Measurements from ENCODE around the gene NPPA. TPM values are rescaled to one million over a fixed set of nuclear protein-coding genes. Genes with fewer than 3 reads are reported as not detected.

Gene NPPA
- total RNA-seq, 1 donor from 2014 or later: not detected

- Mint-ChIP-seq H3K27ac (ENCODE audit: unreplicated experiment) (no peak overlapping the region), H3K27me3 (ENCODE audit: low read depth) (peaks cover 34% of the 10 kb centered on the region), H3K4me3 (ENCODE audit: unreplicated experiment) (no peak overlapping the region), H3K36me3 (ENCODE audit: low read depth) (no peaks in the 10 kb centered on the region), H3K4me1 (ENCODE audit: low read depth) (no peaks in the 10 kb centered on the region), H3K9me3 (ENCODE audit: low read depth) (peaks cover 2% of the 10 kb centered on the region)
- TF ChIP-seq CTCF (IDR thresholded peaks at IDR 0.05): no peak
- DNase-seq (ENCODE audit: low spot score): no peak
Observed at GRCh38 chr1:11862890-11863289, 15.3 kb upstream of the NPPA start.

GRCh38 chr1:11860587-11860986, 13.0 kb upstream of the NPPA start:
- H3K27ac Mint-ChIP-seq (ENCODE audit: unreplicated experiment): no peak overlapping the region
- H3K4me3 Mint-ChIP-seq (ENCODE audit: unreplicated experiment): no peak overlapping the region
- H3K27me3 Mint-ChIP-seq (ENCODE audit: low read depth): peaks cover 41% of the 10 kb centered on the region
- peaks cover 2% of the 10 kb centered on the region for H3K9me3 Mint-ChIP-seq (ENCODE audit: low read depth)
- H3K36me3 Mint-ChIP-seq (ENCODE audit: low read depth): no peaks in the 10 kb centered on the region
- no peaks in the 10 kb centered on the region for H3K4me1 Mint-ChIP-seq (ENCODE audit: low read depth)
- TF ChIP-seq CTCF (IDR thresholded peaks at IDR 0.05): no peak
- DNase-seq (ENCODE audit: low spot score): no peak

DNA sequence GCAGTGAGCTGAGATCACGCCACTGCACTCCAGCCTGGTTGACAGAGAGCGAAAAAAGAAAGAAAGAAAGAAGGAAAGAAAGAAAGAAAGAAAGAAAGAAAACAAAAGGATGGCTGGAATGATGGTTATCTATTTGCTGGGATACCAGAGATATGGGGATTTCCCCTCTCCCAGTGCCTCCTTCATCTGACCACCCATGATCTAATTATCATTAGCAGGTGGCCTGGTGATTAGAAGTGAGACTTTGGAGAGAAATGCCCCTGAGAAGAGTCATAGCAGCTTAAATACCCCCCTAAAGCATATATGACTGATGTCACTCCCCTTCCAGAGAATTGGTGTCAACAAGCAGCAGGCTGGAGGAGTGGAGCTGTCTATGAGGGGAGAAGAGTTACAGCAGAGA, 12.5 kb upstream of the NPPA start:
- no peaks in the 10 kb centered on the region for H3K36me3 Mint-ChIP-seq (ENCODE audit: low read depth)
- H3K4me3 Mint-ChIP-seq (ENCODE audit: unreplicated experiment): no peak overlapping the region
- no peak for DNase-seq (ENCODE audit: low spot score)
- H3K4me1 Mint-ChIP-seq (ENCODE audit: low read depth): no peaks in the 10 kb centered on the region
- no peak overlapping the region for H3K27ac Mint-ChIP-seq (ENCODE audit: unreplicated experiment)
- no peak for TF ChIP-seq CTCF (IDR thresholded peaks at IDR 0.05)
- peaks cover 2% of the 10 kb centered on the region for H3K9me3 Mint-ChIP-seq (ENCODE audit: low read depth)
- H3K27me3 Mint-ChIP-seq (ENCODE audit: low read depth): peaks cover 41% of the 10 kb centered on the region

DNA sequence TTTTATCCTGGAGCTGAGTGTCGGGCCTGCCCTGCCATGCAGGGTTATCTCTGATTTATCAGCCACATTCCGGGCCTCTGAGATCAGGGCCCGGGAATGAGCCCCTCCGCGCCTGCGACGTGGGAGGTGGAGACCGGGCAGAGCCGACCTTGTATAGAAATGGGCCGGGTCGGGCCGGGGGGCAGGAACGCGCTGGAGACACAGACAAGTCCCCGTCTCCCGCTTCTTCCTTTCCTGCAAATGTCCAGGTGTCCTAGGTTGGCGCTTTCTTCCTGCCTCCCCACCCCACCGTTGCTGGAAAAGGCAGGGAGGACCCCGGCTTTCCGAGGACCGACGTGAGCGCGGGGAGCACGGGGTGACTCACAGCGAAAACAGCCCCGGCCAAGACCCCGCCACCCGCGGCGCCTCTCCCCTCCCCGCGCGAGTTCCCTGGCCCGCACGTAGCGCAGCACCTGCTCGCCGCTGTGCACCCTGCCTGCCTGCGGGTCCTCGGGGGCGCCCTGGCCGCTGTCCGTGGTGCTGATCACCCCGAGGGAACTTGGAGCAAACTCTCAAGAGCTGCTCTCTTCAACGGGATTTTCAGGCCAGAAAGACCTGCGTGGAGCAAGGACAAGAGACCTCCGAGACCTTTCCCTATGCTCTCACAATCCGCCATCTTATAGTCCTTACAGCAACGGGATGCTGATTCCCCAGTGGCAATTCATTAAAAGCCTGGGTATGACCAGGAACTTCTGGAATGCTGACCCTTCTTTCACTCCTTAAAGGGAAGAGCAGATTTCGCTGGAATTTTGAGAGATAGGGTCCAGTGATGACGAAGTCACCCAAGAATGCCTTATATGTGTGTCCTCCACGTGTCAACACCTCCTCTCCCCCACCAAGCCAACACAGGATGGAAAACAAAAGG, 11.6 kb upstream of the NPPA start:
- H3K4me1 Mint-ChIP-seq (ENCODE audit: low read depth): no peaks in the 10 kb centered on the region
- no peaks in the 10 kb centered on the region for H3K36me3 Mint-ChIP-seq (ENCODE audit: low read depth)
- no peak for DNase-seq (ENCODE audit: low spot score)
- H3K27me3 Mint-ChIP-seq (ENCODE audit: low read depth): peaks cover 40% of the 10 kb centered on the region
- peak; percentile 48 for TF ChIP-seq CTCF (IDR thresholded peaks at IDR 0.05)
- no peak overlapping the region for H3K27ac Mint-ChIP-seq (ENCODE audit: unreplicated experiment)
- H3K4me3 Mint-ChIP-seq (ENCODE audit: unreplicated experiment): no peak overlapping the region
- peaks cover 2% of the 10 kb centered on the region for H3K9me3 Mint-ChIP-seq (ENCODE audit: low read depth)

DNA sequence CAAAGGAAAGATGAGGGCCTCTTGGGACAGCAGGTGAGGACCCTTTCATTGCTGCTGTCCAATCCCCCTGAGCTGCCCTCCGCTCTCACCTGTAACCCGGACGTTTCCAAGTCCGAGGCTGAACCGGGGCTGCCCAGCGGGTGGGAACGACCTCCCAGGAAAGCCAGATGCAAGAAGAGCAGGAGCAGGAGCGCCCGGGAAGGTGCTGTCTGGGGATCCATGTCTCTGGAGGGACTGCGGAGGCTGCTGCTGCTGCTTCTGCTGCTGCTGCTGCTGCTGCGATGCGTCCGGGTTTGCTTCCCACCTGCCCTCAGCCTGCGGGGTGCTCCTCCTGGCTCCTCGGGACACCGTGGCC, 11.0 kb upstream of the NPPA start, which contains the start of gene NPPB:
TSS of gene NPPB (minus strand) at position 333 of the 355 bp plus-strand sequence. CDS start at position 221, 112 bp downstream.
- DNase-seq (ENCODE audit: low spot score): no peak
- no peaks in the 10 kb centered on the region for H3K4me1 Mint-ChIP-seq (ENCODE audit: low read depth)
- H3K27ac Mint-ChIP-seq (ENCODE audit: unreplicated experiment): no peak within 1 kb of the TSS
- no peaks in the 10 kb centered on the region for H3K36me3 Mint-ChIP-seq (ENCODE audit: low read depth)
- H3K4me3 Mint-ChIP-seq (ENCODE audit: unreplicated experiment): no peak within 1 kb of the TSS
- TF ChIP-seq CTCF (IDR thresholded peaks at IDR 0.05): no peak
- H3K27me3 Mint-ChIP-seq (ENCODE audit: low read depth): peaks cover 40% of the 10 kb centered on the region
- peaks cover 2% of the 10 kb centered on the region for H3K9me3 Mint-ChIP-seq (ENCODE audit: low read depth)
